Omental fat pad (tissue), 4 donors: ENCODE results near the gene TFCP2L1. TPM values are rescaled to one million over a fixed set of nuclear protein-coding genes. Genes with fewer than 3 reads are reported as not detected.

ENCODE experiments used
- ATAC-seq: fragments of 150-250 bp; one replicate; pipeline ENCODE4 v1.9.1; 2016; ENCODE audit warnings: mild to moderate bottlenecking, moderate library complexity; ENCODE audit not compliant: low FRiP score
- DNase-seq: peaks from one replicate; pipeline ENCODE4 v3.0.0-alpha.2; 2019; ENCODE audit warnings: low spot score
- CTCF ChIP-seq, 3 donors: fragments of 450-650 bp; IDR thresholded peaks; one replicate each; pipeline ENCODE4 v1.5.1; 2016 to 2017; ENCODE audit warnings: antibody characterized with exemption in 3 of 3, mild to moderate bottlenecking in 3 of 3, moderate library complexity in 2 of 3
- total RNA-seq, 4 donors: library from RNA; depleted of rRNA; stranded (reverse); fragments of >200 nt; gene quantifications; one replicate each; pipeline ENCODE4 v1.1.0, GENCODE V29; 2016

The TFCP2L1 gene
- total RNA-seq, 4 donors from 2014 or later: 2.0 to 5.8 (median 3.6) TPM

GRCh38 chr2:121211251-121211650 lies 73.8 kb downstream of the TFCP2L1 start:
- TF ChIP-seq CTCF (IDR thresholded peaks at IDR 0.05): no peak
- DNase-seq (no peak), ATAC-seq (no peak)

DNA sequence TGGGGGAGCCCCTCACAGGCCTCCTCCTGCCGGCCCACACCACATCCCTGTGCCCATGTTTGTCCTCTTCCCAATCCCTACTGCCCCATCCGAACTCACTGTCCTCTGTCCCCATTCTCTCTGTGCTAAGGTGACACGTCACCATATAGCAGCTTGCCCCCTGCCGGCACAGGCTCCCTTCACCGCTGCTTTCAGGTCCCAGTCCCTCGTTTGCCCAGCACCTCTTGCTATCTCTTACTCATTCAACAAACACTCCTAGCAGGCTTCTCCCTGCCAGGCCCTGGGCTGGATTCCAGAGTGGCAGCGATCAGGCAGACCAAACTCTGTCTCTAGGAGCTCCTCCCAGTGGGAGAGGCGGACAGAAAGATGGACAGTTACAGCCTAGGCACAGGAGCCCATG lies 74.3 kb downstream of the TFCP2L1 start:
- no peak for TF ChIP-seq CTCF (IDR thresholded peaks at IDR 0.05)
- ATAC-seq: no peak
- DNase-seq: no peak

DNA sequence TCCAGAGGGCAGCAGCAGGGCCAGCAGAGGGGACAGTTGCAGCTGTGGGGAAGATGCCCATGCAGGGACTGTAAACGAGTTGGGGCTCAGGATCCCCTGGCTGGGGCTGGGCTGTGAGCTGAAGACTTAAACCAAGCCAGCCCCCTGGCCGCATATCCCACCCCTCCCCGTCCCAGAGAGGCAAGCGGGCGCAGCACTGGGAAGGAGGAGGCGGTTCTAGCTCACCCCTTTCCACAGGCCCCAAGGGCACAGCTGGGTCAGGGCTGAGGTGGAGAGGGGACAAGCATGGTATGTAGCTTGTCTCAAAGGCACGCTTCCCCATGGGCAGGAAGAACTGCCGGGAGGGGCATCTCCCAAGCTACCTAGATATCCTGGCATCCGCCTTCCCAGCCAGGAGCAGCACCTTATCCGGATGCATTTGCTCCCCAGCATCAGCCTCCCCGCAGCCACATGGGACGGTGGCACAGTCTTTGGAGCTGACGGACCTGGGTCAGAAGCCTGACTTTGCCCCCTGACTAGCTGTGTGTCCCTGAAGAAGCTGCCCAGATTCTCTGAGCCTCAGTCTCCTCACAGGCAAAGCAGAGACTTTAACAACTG lies 75.9 kb downstream of the TFCP2L1 start:
- no peak for TF ChIP-seq CTCF (IDR thresholded peaks at IDR 0.05)
- ATAC-seq (no peak), DNase-seq (no peak)

- ATAC-seq (no peak), DNase-seq (no peak)
- no peak for TF ChIP-seq CTCF (IDR thresholded peaks at IDR 0.05)
These were observed 77.5 kb downstream of the TFCP2L1 start for GRCh38 chr2:121207494-121207893.

- no peak for TF ChIP-seq CTCF (IDR thresholded peaks at IDR 0.05)
- DNase-seq: no peak
- ATAC-seq: no peak
These were observed 79.6 kb downstream of the TFCP2L1 start for GRCh38 chr2:121205321-121205942.

DNA sequence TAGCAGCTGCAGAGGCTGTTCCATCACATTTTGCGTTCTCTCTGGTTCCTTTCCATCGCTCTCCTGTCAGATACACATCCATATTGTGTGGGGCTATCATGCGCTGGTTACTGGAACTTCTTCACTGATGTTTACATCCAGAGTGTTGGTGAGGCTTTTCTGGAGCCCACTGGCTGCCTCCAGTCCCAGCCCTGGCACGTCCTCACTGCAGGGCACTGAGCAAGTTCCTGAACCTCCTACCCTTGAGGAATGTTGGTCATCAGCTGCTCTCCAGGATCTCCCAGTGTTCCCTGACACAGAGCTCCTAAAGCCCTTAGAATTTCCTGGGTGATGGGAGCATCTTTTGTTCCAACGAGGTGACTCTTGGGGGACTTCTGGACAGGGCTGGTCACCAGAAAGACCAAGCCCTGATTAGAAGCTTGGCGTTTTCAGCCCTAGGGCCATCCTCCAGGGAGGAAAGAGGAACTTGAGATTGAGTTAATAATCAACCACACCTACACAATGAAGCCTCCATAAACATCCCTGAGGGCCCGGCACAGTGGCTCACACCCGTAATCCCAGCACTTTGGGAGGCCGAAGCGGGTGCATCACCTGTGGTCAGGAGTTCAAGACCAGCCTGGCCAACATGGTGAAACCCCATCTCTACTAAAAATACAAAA lies 81.3 kb downstream of the TFCP2L1 start:
- DNase-seq: no peak
- no peak for TF ChIP-seq CTCF (IDR thresholded peaks at IDR 0.05)
- ATAC-seq: no peak
